HCT116 (cell line): ENCODE results near the gene ANKRD16. TPM values are rescaled to one million over a fixed set of nuclear protein-coding genes. Genes with fewer than 3 reads are reported as not detected.

Experiments used
- ATAC-seq: fragments of 200-7000 bp; cut with Tn5 transposase; 2 replicates; pipeline ENCODE4 v1.9.1; 2020; ENCODE audit warnings: mild to moderate bottlenecking, moderate library complexity
- BruUV-seq: library from RNA; stranded (reverse); fragments of 400-500 nt; replicated peaks from 2 replicates; lab custom pipeline; 2021; lab: Mats Ljungman, UMichigan
- CTCF ChIA-PET: fragments of 300-600 bp; sonication (Branson Sonifier 250); formaldehyde crosslinking; loops from one replicate; lab custom pipeline; 2021; ENCODE audit warnings: antibody characterized with exemption; lab: Charles Lee
- POLR2A ChIA-PET: fragments of 300-600, 350-600 bp; sonication (Branson Sonifier 250); formaldehyde crosslinking; loops from one replicate; lab custom pipeline; 2021; ENCODE audit warnings: antibody characterized with exemption; lab: Charles Lee
- RAD21 ChIA-PET, 2 experiments: fragments of 300-600 bp; sonication (Branson Sonifier 250); formaldehyde crosslinking; loops; one replicate each; lab custom pipeline; 2023; ENCODE audit warnings: low total read pairs in 2 of 2; ENCODE audit not compliant: uncharacterized antibody in 2 of 2, unreplicated experiment in 2 of 2, low non-redundant PET in 1 of 2; lab: Charles Lee
- DNase-seq: peaks from one replicate; pipeline ENCODE4 v3.0.0-alpha.2; 2010; ENCODE audit warnings: low read depth, low spot score
- H2AFZ ChIP-seq: fragments of 200-600 bp; shearing (Covaris generic), sonication (generic); 2 replicates; pipeline ENCODE4 v1.6.1; 2017; ENCODE audit warnings: low read depth, mixed run types, mixed read lengths, antibody characterized with exemption, low read length; ENCODE audit not compliant: poor library complexity, severe bottlenecking
- H3K27ac ChIP-seq: 2 replicates; pipeline ENCODE4 v1.5.1; 2012; ENCODE audit warnings: low read depth, low read length
- H3K27me3 ChIP-seq: fragments of 200-600 bp; sonication (generic); 2 replicates; pipeline ENCODE4 v1.6.1; 2016; ENCODE audit warnings: mixed run types, low read length, mixed read lengths; ENCODE audit not compliant: insufficient read depth
- H3K36me3 ChIP-seq, 2 experiments: fragments of 200-500 bp in 1 of 2; fragments of 200-600 bp in 1 of 2; sonication (Bioruptor generic) in 1 of 2; sonication (generic) in 1 of 2; 2 replicates each; pipeline versions ENCODE4 v1.5.1 to v1.6.1; 2014 to 2016; ENCODE audit warnings: low read length in 2 of 2, inconsistent platforms in 1 of 2, mixed read lengths in 1 of 2, mixed run types in 1 of 2; ENCODE audit not compliant: insufficient read depth in 2 of 2, control insufficient read depth in 1 of 2
- H3K4me1 ChIP-seq, 2 experiments: fragments of 200-600 bp in 1 of 2; sonication (generic) in 1 of 2; 2 replicates each; pipeline versions ENCODE4 v1.5.1 to v1.6.1; 2012 to 2017; ENCODE audit warnings: low read length in 2 of 2, inconsistent platforms in 1 of 2, mild to moderate bottlenecking in 1 of 2, mixed read lengths in 1 of 2, mixed run types in 1 of 2, moderate library complexity in 1 of 2; ENCODE audit not compliant: insufficient read depth in 2 of 2, control insufficient read depth in 1 of 2
- H3K4me2 ChIP-seq: fragments of 200-600 bp; sonication (generic); 2 replicates; pipeline ENCODE4 v1.6.1; 2017; ENCODE audit warnings: mixed run types, low read length, mixed read lengths
- H3K4me3 ChIP-seq, 2 experiments: fragments of 200-600 bp in 1 of 2; sonication (generic) in 1 of 2; replicated peaks in 1 of 2; 2 replicates each; pipeline ENCODE4 v1.5.1; 2011 to 2016; ENCODE audit warnings: low read length in 2 of 2, control low read depth in 1 of 2, low read depth in 1 of 2, mild to moderate bottlenecking in 1 of 2, mixed read lengths in 1 of 2, mixed run types in 1 of 2
- H3K79me2 ChIP-seq: fragments of 200-600 bp; sonication (generic); 2 replicates; pipeline ENCODE4 v1.6.1; 2017; ENCODE audit warnings: mild to moderate bottlenecking, mixed run types, low read length, moderate library complexity, mixed read lengths; ENCODE audit not compliant: insufficient read depth
- H3K9ac ChIP-seq: fragments of 200-600 bp; sonication (generic); 2 replicates; pipeline ENCODE4 v1.6.1; 2016; ENCODE audit warnings: low read length, mixed read lengths
- H3K9me2 ChIP-seq: fragments of 200-600 bp; sonication (generic), shearing (Covaris generic); 2 replicates; pipeline ENCODE4 v1.6.1; 2017; ENCODE audit warnings: mixed run types, mild to moderate bottlenecking, moderate library complexity; ENCODE audit not compliant: insufficient read depth
- H3K9me3 ChIP-seq, 2 experiments: fragments of 200-500 bp in 1 of 2; fragments of 200-600 bp in 1 of 2; sonication (Bioruptor generic) in 1 of 2; sonication (generic) in 1 of 2; 2 replicates each; pipeline ENCODE4 v1.6.1; 2014 to 2017; ENCODE audit warnings: low read length in 2 of 2, mixed read lengths in 2 of 2, inconsistent platforms in 1 of 2, low read depth in 1 of 2, mild to moderate bottlenecking in 1 of 2, mixed run types in 1 of 2, moderate library complexity in 1 of 2; ENCODE audit not compliant: control insufficient read depth in 1 of 2, insufficient read depth in 1 of 2
- H4K20me1 ChIP-seq: fragments of 200-600 bp; sonication (generic), shearing (Covaris generic); 2 replicates; pipeline ENCODE4 v1.6.1; 2017; ENCODE audit warnings: mixed run types, mild to moderate bottlenecking, moderate library complexity; ENCODE audit not compliant: insufficient read depth
- CBX3 ChIP-seq: IDR thresholded peaks from 2 replicates; pipeline ENCODE4 v1.6.1; 2012; ENCODE audit warnings: low read depth
- EGR1 ChIP-seq: IDR thresholded peaks from 2 replicates; pipeline ENCODE4 v1.6.1; 2012; ENCODE audit warnings: low read depth
- ELF1 ChIP-seq: IDR thresholded peaks from 2 replicates; pipeline ENCODE4 v1.6.1; 2012; ENCODE audit warnings: low read depth, borderline replicate concordance
- EZH2 ChIP-seq: fragments of 200-600 bp; sonication (generic); IDR thresholded peaks from 2 replicates; pipeline ENCODE4 v1.6.1; 2017; ENCODE audit warnings: antibody characterized with exemption, mixed run types
- FOSL1 ChIP-seq: IDR thresholded peaks from 2 replicates; pipeline ENCODE4 v1.6.1; 2012; ENCODE audit warnings: low read depth
- POLR2A ChIP-seq: IDR thresholded peaks from 2 replicates; pipeline ENCODE4 v1.7.0; 2011; ENCODE audit warnings: borderline replicate concordance; ENCODE audit not compliant: insufficient read depth, insufficient read length; ENCODE audit errors: extremely low read depth
- POLR2AphosphoS5 ChIP-seq: IDR thresholded peaks from 2 replicates; pipeline ENCODE4 v1.6.1; 2011; ENCODE audit warnings: mild to moderate bottlenecking, low read depth, low read length, moderate library complexity
- RAD21 ChIP-seq: IDR thresholded peaks from 2 replicates; pipeline ENCODE4 v1.6.1; 2012; ENCODE audit warnings: low read depth, mild to moderate bottlenecking
- ZFX ChIP-seq: fragments of 450-650 bp; IDR thresholded peaks from 2 replicates; pipeline ENCODE4 v1.6.1; 2017
- ZNF274 ChIP-seq: fragments of 200-500 bp; sonication (Bioruptor generic); IDR thresholded peaks from 2 replicates; pipeline ENCODE4 v1.6.1; 2014; ENCODE audit warnings: mild to moderate bottlenecking, low read depth, low read length, inconsistent platforms
- intact Hi-C: fragments of 100-400 bp; cut with micrococcal nuclease; formaldehyde crosslinking; loops from 2 replicates; pipeline ENCODE4 v1.10.0; 2022
- total RNA-seq: library from RNA; stranded (reverse); gene quantifications from one replicate; pipeline ENCODE4 v1.2.1, GENCODE V29; 2021; ENCODE audit not compliant: unreplicated experiment

Gene ANKRD16
- total RNA-seq, 1 experiment from 2014 or later, result 9.4 TPM

DNA sequence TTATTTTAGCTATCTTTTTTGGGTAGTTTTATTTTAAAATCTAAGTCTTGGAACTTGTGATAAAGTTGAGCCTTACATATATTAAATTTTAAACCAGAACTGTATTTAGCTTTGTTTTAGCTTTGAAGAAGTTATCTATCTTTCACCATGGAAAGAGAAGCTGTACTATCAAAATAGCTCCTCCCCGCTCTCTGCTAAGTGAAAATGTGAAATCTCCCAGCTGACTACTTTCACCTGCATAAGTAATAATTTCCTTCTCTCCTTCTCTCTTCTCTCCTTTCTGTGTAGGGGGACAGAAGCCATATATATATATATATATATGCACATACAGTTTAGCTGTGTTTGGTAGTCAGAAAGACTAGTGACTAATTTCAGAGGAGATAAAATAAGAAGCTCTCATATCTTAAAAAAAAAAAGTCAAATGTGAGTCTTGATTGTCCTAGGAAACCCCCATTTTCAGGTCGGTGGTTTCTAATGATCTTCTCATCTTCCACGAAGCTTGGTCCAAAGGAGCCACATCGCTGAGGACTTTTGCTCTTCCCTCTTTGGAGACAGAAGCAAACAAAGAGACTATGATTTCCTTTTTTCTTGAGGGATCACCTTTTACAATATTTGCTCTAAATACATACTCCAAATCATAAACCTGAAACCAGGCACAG, 45.9 kb downstream of the ANKRD16 start:
- Histone ChIP-seq H3K27me3 (no peaks in the 10 kb centered on the region), H3K36me3 (no peaks in the 10 kb centered on the region), H4K20me1 (no peaks in the 10 kb centered on the region), H3K27ac (no peak overlapping the region), H3K4me2 (no peak overlapping the region), H3K9me2 (no peaks in the 10 kb centered on the region), H3K9ac (no peak overlapping the region), H2AFZ (no peak overlapping the region), H3K4me1 (no peaks in the 10 kb centered on the region), H3K9me3 (no peaks in the 10 kb centered on the region), H3K79me2 (no peaks in the 10 kb centered on the region), H3K4me3 (no peak overlapping the region)
- DNase-seq, result no peak
- intact Hi-C loops, result no loop called here
- RAD21 ChIA-PET, result interaction anchor here (0.6 kb wide), 2 partner anchors 14 to 135 kb away, joined by 3 to 5 read pairs; no protein-coding TSS in a partner anchor
- TF ChIP-seq POLR2AphosphoS5 (no peak), ZFX (no peak), RAD21 (no peak)
- POLR2A ChIA-PET, result interaction anchor here (1.6 to 1.8 kb wide), 2 partner anchors 10 to 46 kb away, joined by 3 to 5 read pairs; partner anchors contain the start of genes ANKRD16 and FBH1
- CTCF ChIA-PET, result no interaction called here
- no TSS peak for BruUV-seq
- no peak for ATAC-seq

DNA sequence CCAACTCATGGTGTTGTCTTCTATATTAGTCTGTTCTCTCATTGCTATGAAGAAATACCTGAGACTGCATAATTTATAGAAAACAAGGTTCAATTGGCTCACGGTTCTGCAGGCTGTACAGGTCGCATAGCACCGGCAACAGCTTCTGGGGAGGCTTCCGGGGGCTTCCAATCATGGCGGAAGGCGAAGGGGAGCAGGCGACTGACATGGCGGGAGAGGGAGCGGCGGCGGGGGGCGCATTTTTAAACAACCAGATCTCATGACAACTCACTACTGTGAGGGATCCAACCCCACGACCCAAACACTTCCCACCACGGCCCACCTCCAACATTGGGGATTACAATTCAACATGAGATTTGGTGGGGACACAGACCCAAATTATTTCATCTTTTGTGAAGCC, 47.7 kb downstream of the ANKRD16 start:
- no peaks in the 10 kb centered on the region for H3K27me3 ChIP-seq
- no peak for TF ChIP-seq ELF1
- no peak for TF ChIP-seq ZFX
- TF ChIP-seq ZNF274, result no peak
- TF ChIP-seq CBX3, result no peak
- TF ChIP-seq EZH2, result no peak
- no peak for TF ChIP-seq FOSL1
- no peak for TF ChIP-seq POLR2A
- no peak for TF ChIP-seq EGR1
- H3K27ac ChIP-seq, result no peak overlapping the region
- no peak overlapping the region for H3K4me2 ChIP-seq
- no peaks in the 10 kb centered on the region for H3K9me2 ChIP-seq
- ChIA-PET CTCF (no interaction called here), POLR2A (no interaction called here), RAD21 (no interaction called here)
- H3K9ac ChIP-seq, result no peak overlapping the region
- H3K4me3 ChIP-seq, result no peak overlapping the region
- ATAC-seq, result no peak
- H3K4me1 ChIP-seq, result no peaks in the 10 kb centered on the region
- H3K79me2 ChIP-seq, result no peaks in the 10 kb centered on the region
- H2AFZ ChIP-seq, result no peak overlapping the region
- no TSS peak for BruUV-seq
- H3K9me3 ChIP-seq, result no peaks in the 10 kb centered on the region
- intact Hi-C loops, result no loop called here
- H3K36me3 ChIP-seq, result no peaks in the 10 kb centered on the region
- DNase-seq, result no peak
- H4K20me1 ChIP-seq, result no peaks in the 10 kb centered on the region
